ENCODE results near the gene TMEM263.
"Not testable (repeated sequence)": the region's sequence is repeated elsewhere in the genome, so short reads cannot be mapped to it uniquely, and the experiment has no call there.

TMEM263 gene

GRCh38 chr12:106917503-106917902 is 38.2 kb upstream of the TMEM263 start:
- no peak for TF ChIP-seq CTCF (IDR thresholded peaks at IDR 0.05)
- no peak overlapping the region for H3K4me3 ChIP-seq (ENCODE audit: low read depth in 1 of 2, low read length in 1 of 2)
- no peaks in the 10 kb centered on the region for H3K36me3 ChIP-seq
- no peak overlapping the region for H3K27ac ChIP-seq
- no peaks in the 10 kb centered on the region for H3K9me3 ChIP-seq
- H3K27me3 ChIP-seq: peaks cover 100% of the 10 kb centered on the region
- H3K4me1 ChIP-seq (ENCODE audit: control insufficient read depth in 1 of 2, insufficient read depth in 1 of 2, low read depth in 1 of 2, low read length in 1 of 2): no peaks in the 10 kb centered on the region

- Histone ChIP-seq H3K27ac (no peak overlapping the region), H3K9me3 (no peaks in the 10 kb centered on the region), H3K27me3 (peaks cover 100% of the 10 kb centered on the region), H3K4me1 (ENCODE audit: control insufficient read depth in 1 of 2, insufficient read depth in 1 of 2, low read depth in 1 of 2, low read length in 1 of 2) (no peaks in the 10 kb centered on the region), H3K4me3 (ENCODE audit: low read depth in 1 of 2, low read length in 1 of 2) (no peak overlapping the region), H3K36me3 (no peaks in the 10 kb centered on the region)
- no peak for TF ChIP-seq CTCF (IDR thresholded peaks at IDR 0.05)
Measured at GRCh38 chr12:106918746-106919145, 37.0 kb upstream of the TMEM263 start.

GRCh38 chr12:106919910-106920544 is 35.7 kb upstream of the TMEM263 start:
- TF ChIP-seq CTCF (IDR thresholded peaks at IDR 0.05): peak; percentile 27
- no peaks in the 10 kb centered on the region for H3K36me3 ChIP-seq
- no peaks in the 10 kb centered on the region for H3K9me3 ChIP-seq
- no peak overlapping the region for H3K27ac ChIP-seq
- H3K4me1 ChIP-seq (ENCODE audit: control insufficient read depth in 1 of 2, insufficient read depth in 1 of 2, low read depth in 1 of 2, low read length in 1 of 2): no peaks in the 10 kb centered on the region
- peaks cover 100% of the 10 kb centered on the region for H3K27me3 ChIP-seq
- H3K4me3 ChIP-seq (ENCODE audit: low read depth in 1 of 2, low read length in 1 of 2): no peak overlapping the region

GRCh38 chr12:106921976-106922375 is 33.7 kb upstream of the TMEM263 start:
- H3K36me3 ChIP-seq; H3K4me1 ChIP-seq (ENCODE audit: control insufficient read depth in 1 of 2, insufficient read depth in 1 of 2, low read depth in 1 of 2, low read length in 1 of 2); H3K9me3 ChIP-seq; H3K4me3 ChIP-seq (ENCODE audit: low read depth in 1 of 2, low read length in 1 of 2); H3K27ac ChIP-seq: not testable (repeated sequence)
- H3K27me3 ChIP-seq: peaks cover 100% of the 10 kb centered on the region

GRCh38 chr12:106923594-106923993 is 32.1 kb upstream of the TMEM263 start:
- H3K4me1 ChIP-seq (ENCODE audit: control insufficient read depth in 1 of 2, insufficient read depth in 1 of 2, low read depth in 1 of 2, low read length in 1 of 2); H3K9me3 ChIP-seq; H3K36me3 ChIP-seq; H3K4me3 ChIP-seq (ENCODE audit: low read depth in 1 of 2, low read length in 1 of 2); H3K27ac ChIP-seq: not testable (repeated sequence)
- H3K27me3 ChIP-seq: peaks cover 100% of the 10 kb centered on the region

- Histone ChIP-seq H3K36me3 (no peaks in the 10 kb centered on the region), H3K27me3 (peaks cover 100% of the 10 kb centered on the region), H3K4me1 (ENCODE audit: control insufficient read depth in 1 of 2, insufficient read depth in 1 of 2, low read depth in 1 of 2, low read length in 1 of 2) (no peaks in the 10 kb centered on the region), H3K9me3 (no peaks in the 10 kb centered on the region), H3K4me3 (ENCODE audit: low read depth in 1 of 2, low read length in 1 of 2) (no peak overlapping the region), H3K27ac (no peak overlapping the region)
- TF ChIP-seq CTCF (IDR thresholded peaks at IDR 0.05): no peak
Measured at GRCh38 chr12:106924268-106924861, 31.3 kb upstream of the TMEM263 start.

All from neutrophil (primary cell).